CD4-positive, alpha-beta T cell (primary cell): ENCODE results near the gene PSMA4. TPM values are rescaled to one million over a fixed set of nuclear protein-coding genes. Genes with fewer than 3 reads are reported as not detected.

Source experiments
- ATAC-seq: fragments of 200-7000 bp; cut with Tn5 transposase; one replicate; pipeline ENCODE4 v1.10.0; 2022; ENCODE audit warnings: mild to moderate bottlenecking; ENCODE audit not compliant: poor library complexity
- CTCF ChIA-PET: fragments of 350-600 bp; sonication (Branson Sonifier 250); formaldehyde crosslinking; loops from one replicate; lab custom pipeline; 2021; ENCODE audit warnings: antibody characterized with exemption, inconsistent platforms; lab: Charles Lee
- POLR2A ChIA-PET: fragments of 350-600 bp; sonication (Branson Sonifier 250); formaldehyde crosslinking; loops from one replicate; lab custom pipeline; 2021; ENCODE audit warnings: antibody characterized with exemption, inconsistent platforms; lab: Charles Lee
- DNase-seq, 14 experiments: peaks; one replicate each; pipeline ENCODE4 v3.0.0-alpha.2; 2013 to 2020; ENCODE audit warnings: mixed read lengths in 2 of 14
- H3K27ac ChIP-seq, 2 donors: one replicate each; pipeline versions ENCODE4 v1.5.1 to v1.7.0; 2013; ENCODE audit warnings: low read length in 2 of 2, low read depth in 1 of 2, mild to moderate bottlenecking in 1 of 2
- H3K27me3 ChIP-seq, 2 experiments: 1 replicate in 1 of 2; 2 replicates in 1 of 2; pipeline versions ENCODE4 v1.6.1 to v1.7.0; 2013; ENCODE audit warnings: low read length in 2 of 2, control low read depth in 1 of 2, mild to moderate bottlenecking in 1 of 2, moderate library complexity in 1 of 2; ENCODE audit not compliant: insufficient read depth in 2 of 2, control insufficient read depth in 1 of 2
- H3K36me3 ChIP-seq: one replicate; pipeline ENCODE4 v1.6.1; 2013; ENCODE audit warnings: low read length, control low read depth; ENCODE audit not compliant: insufficient read depth
- H3K4me1 ChIP-seq: one replicate; pipeline ENCODE4 v1.6.1; 2013; ENCODE audit warnings: low read length, control low read depth; ENCODE audit not compliant: insufficient read depth
- H3K4me3 ChIP-seq: one replicate; pipeline ENCODE4 v1.5.1; 2013; ENCODE audit warnings: mild to moderate bottlenecking, low read length, moderate library complexity
- H3K9me3 ChIP-seq, 2 experiments: 1 replicate in 1 of 2; 2 replicates in 1 of 2; pipeline versions ENCODE4 v1.6.1 to v1.7.0; 2013; ENCODE audit warnings: low read length in 2 of 2, mild to moderate bottlenecking in 2 of 2, control low read depth in 1 of 2, moderate library complexity in 1 of 2; ENCODE audit not compliant: control insufficient read depth in 1 of 2, insufficient read depth in 1 of 2
- H3K27ac Mint-ChIP-seq: one replicate; pipeline ENCODE4 v1.8.0; 2020; ENCODE audit warnings: mixed read lengths
- H3K27me3 Mint-ChIP-seq: one replicate; pipeline ENCODE4 v1.8.0; 2021; ENCODE audit warnings: mixed read lengths
- H3K36me3 Mint-ChIP-seq: one replicate; pipeline ENCODE4 v1.8.0; 2021; ENCODE audit warnings: low read depth, mixed read lengths
- H3K4me1 Mint-ChIP-seq: one replicate; pipeline ENCODE4 v1.8.0; 2021; ENCODE audit warnings: low read depth, mixed read lengths
- H3K4me3 Mint-ChIP-seq: one replicate; pipeline ENCODE4 v1.8.0; 2020; ENCODE audit warnings: mild to moderate bottlenecking, mixed read lengths
- H3K9me3 Mint-ChIP-seq: one replicate; pipeline ENCODE4 v1.8.0; 2020; ENCODE audit warnings: mixed read lengths
- intact Hi-C, 2 experiments: fragments of 100-400 bp; cut with DNase I in 1 of 2; cut with micrococcal nuclease in 1 of 2; formaldehyde crosslinking; loops; one replicate each; pipeline versions ENCODE4 v1.15.1 to v1.9.0; 2023 to 2025; cut with DNase I, micrococcal nuclease
- total RNA-seq, 174 experiments: library from RNA in 2 of 174; stranded (reverse) in 2 of 174; gene quantifications; one replicate each; pipeline ENCODE4 v1.2.3 and lab custom pipeline; 2021 to 2026
- TF ChIP-seq, protein P1 (sequence below): fragments of 200-600 bp; IDR thresholded peaks from one replicate; pipeline ENCODE4 v1.8.0; 2022; ENCODE audit warnings: antibody characterized with exemption, mild to moderate bottlenecking

The PSMA4 gene
- total RNA-seq, 2 experiments from 2014 or later = 65.5 to 66.4 TPM

DNA sequence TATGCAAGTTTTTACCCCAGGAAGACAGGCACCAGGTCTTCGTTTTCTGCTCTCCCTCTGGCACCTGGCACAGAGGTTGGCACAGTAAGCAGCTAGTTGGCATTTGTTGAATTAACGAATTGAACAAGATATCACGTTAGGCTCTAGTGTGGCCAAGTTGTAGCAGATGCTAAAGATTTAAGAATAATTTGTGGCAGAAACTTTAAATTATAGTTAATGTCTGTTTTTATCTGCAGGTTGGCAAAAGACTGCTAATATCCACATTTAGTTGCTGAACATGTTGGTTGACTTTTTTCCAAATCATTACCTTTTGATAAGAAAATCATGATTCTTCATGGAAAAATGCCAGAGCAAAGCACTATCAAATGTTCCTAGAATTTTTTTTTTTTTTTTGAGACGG is 33.2 kb downstream of the PSMA4 start:
- H3K4me1 Mint-ChIP-seq = no peaks in the 10 kb centered on the region
- DNase-seq = no peak
- H3K4me3 Mint-ChIP-seq = no peak overlapping the region
- H3K27me3 Mint-ChIP-seq = peaks cover 7% of the 10 kb centered on the region
- H3K27ac Mint-ChIP-seq = no peak overlapping the region
- intact Hi-C loops = no loop called here
- Histone ChIP-seq H3K36me3 (no peaks in the 10 kb centered on the region), H3K4me1 (no peaks in the 10 kb centered on the region), H3K27me3 (no peaks in the 10 kb centered on the region), H3K9me3 (no peaks in the 10 kb centered on the region), H3K27ac (no peak overlapping the region), H3K4me3 (no peak overlapping the region)
- no peaks in the 10 kb centered on the region for H3K36me3 Mint-ChIP-seq
- POLR2A ChIA-PET = no interaction called here
- TF ChIP-seq, protein P1, sequence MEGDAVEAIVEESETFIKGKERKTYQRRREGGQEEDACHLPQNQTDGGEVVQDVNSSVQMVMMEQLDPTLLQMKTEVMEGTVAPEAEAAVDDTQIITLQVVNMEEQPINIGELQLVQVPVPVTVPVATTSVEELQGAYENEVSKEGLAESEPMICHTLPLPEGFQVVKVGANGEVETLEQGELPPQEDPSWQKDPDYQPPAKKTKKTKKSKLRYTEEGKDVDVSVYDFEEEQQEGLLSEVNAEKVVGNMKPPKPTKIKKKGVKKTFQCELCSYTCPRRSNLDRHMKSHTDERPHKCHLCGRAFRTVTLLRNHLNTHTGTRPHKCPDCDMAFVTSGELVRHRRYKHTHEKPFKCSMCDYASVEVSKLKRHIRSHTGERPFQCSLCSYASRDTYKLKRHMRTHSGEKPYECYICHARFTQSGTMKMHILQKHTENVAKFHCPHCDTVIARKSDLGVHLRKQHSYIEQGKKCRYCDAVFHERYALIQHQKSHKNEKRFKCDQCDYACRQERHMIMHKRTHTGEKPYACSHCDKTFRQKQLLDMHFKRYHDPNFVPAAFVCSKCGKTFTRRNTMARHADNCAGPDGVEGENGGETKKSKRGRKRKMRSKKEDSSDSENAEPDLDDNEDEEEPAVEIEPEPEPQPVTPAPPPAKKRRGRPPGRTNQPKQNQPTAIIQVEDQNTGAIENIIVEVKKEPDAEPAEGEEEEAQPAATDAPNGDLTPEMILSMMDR = no peak
- ATAC-seq = no peak
- no peaks in the 10 kb centered on the region for H3K9me3 Mint-ChIP-seq
- CTCF ChIA-PET = no interaction called here

DNA sequence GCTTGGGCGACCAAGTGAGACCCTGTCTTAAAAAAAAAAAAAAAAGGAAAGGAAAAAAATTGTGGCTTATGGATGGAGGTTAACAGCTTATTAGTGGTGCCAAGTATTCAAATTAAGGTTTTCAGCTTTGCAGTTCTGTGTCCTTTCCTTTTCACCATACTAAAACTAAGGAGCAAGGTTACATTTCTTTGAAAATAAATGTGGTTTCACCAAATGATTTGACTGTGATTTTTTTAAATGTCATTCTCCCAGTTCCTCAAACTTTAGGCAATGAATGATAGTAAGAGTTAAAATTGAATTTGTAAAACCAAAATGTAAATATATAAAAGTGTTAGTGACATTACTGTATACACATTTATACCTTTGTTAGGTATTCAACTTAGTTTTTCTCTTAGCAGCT is 34.7 kb downstream of the PSMA4 start:
- ChIA-PET POLR2A (no interaction called here), CTCF (no interaction called here)
- DNase-seq = no peak
- no peaks in the 10 kb centered on the region for H3K27me3 ChIP-seq
- H3K27ac ChIP-seq = no peak overlapping the region
- Mint-ChIP-seq H3K4me3 (no peak overlapping the region), H3K9me3 (no peaks in the 10 kb centered on the region), H3K4me1 (no peaks in the 10 kb centered on the region), H3K36me3 (no peaks in the 10 kb centered on the region), H3K27ac (no peak overlapping the region), H3K27me3 (peaks cover 7% of the 10 kb centered on the region)
- H3K4me1 ChIP-seq = no peaks in the 10 kb centered on the region
- no peak overlapping the region for H3K4me3 ChIP-seq
- H3K9me3 ChIP-seq = no peaks in the 10 kb centered on the region
- intact Hi-C loops = no loop called here
- no peaks in the 10 kb centered on the region for H3K36me3 ChIP-seq
- ATAC-seq = no peak
- TF ChIP-seq, protein P1 = no peak

DNA sequence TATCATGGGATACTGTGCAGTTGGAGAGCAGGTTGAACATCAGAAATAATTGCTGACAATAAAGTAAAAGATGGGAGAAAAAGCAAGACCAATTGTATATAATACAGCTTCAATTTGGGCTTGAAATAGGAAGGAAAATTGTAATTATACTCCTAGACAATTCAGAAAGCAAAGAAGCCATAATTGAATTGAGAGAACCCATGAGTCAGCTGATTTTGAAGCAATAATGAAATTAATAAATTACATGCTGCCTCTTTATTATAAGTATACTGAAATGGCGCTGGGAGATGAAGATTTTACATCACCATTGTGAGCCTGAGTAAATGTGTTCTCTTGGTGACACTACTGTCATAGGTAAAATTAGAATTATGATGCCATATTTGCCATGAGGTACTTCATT is 57.3 kb downstream of the PSMA4 start:
- Mint-ChIP-seq H3K27me3 (no peaks in the 10 kb centered on the region), H3K27ac (no peak overlapping the region), H3K36me3 (no peaks in the 10 kb centered on the region), H3K4me3 (no peak overlapping the region), H3K4me1 (no peaks in the 10 kb centered on the region), H3K9me3 (no peaks in the 10 kb centered on the region)
- intact Hi-C loops = no loop called here
- Histone ChIP-seq H3K4me1 (no peaks in the 10 kb centered on the region), H3K4me3 (no peak overlapping the region), H3K27ac (no peak overlapping the region), H3K9me3 (no peaks in the 10 kb centered on the region), H3K36me3 (no peaks in the 10 kb centered on the region), H3K27me3 (no peaks in the 10 kb centered on the region)
- ChIA-PET POLR2A (no interaction called here), CTCF (no interaction called here)
- TF ChIP-seq, protein P1 = no peak
- DNase-seq (no peak), ATAC-seq (no peak)
